IPS-15b (cell line): ENCODE data around the gene RTP3.
"Not testable (repeated sequence)": the region's sequence is repeated elsewhere in the genome, so short reads cannot be mapped to it uniquely, and the experiment has no call there.

Source experiments
- H3K27me3 ChIP-seq: one replicate; pipeline ENCODE4 v1.6.1; 2013; ENCODE audit warnings: low read length; ENCODE audit not compliant: control insufficient read depth, insufficient read depth
- H3K36me3 ChIP-seq: one replicate; pipeline ENCODE4 v1.6.1; 2013; ENCODE audit warnings: low read length; ENCODE audit not compliant: control insufficient read depth, insufficient read depth
- H3K4me1 ChIP-seq: one replicate; pipeline ENCODE4 v1.6.1; 2013; ENCODE audit warnings: mild to moderate bottlenecking, low read length; ENCODE audit not compliant: control insufficient read depth, insufficient read depth
- H3K4me3 ChIP-seq: one replicate; pipeline ENCODE4 v1.5.1; 2013; ENCODE audit warnings: low read depth, low read length
- H3K9ac ChIP-seq: one replicate; pipeline ENCODE4 v1.6.1; 2013; ENCODE audit warnings: low read depth, mild to moderate bottlenecking, low read length
- H3K9me3 ChIP-seq: one replicate; pipeline ENCODE4 v1.6.1; 2013; ENCODE audit warnings: mild to moderate bottlenecking, low read length; ENCODE audit not compliant: control insufficient read depth, insufficient read depth

RTP3 gene

DNA sequence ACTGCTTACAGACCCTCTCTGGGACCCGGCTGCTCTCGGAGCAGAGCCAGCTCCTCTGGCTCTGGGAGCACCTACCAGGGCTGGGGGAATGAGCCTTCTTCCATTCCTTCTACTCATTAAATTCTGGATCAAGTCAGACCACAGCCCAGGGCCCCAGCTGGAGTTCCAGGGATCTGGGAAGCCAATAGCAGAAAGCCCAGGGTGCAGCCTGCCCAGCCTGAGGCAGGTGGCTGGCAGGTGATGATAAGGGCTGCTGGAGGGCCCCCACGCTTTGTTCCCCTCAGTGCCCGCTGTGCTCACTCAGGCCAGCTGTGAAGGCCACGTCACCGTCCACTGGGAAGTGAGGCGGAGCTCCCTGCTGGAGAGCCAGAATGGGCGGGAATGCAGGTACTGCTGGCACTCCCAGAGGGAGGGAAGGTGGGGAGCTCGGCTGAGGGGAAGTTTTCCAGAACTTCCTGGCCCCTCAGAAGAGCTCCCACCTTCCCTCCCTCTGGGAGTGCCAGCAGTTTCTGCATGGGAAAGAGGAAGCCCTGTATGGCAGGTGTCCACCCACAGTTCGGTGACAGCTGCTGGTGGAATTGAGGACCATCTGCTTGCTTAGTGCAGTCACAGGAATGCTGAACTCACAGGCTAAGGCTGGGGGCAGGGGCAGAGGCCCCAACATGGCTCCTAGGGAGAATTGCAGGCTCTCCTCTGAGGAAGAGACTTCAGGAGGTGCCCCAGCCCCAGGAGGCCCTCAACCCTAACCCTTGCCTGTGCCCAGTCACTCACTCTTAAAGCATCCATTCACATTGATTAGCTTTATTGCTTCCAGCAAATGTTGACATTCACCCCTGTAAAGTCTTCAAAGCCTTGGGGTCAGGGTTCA lies 12.6 kb upstream of the RTP3 start:
- no peaks in the 10 kb centered on the region for H3K9me3 ChIP-seq
- no peaks in the 10 kb centered on the region for H3K36me3 ChIP-seq
- peaks cover 2% of the 10 kb centered on the region for H3K27me3 ChIP-seq
- H3K4me3 ChIP-seq, result no peak overlapping the region
- H3K4me1 ChIP-seq, result peaks cover 5% of the 10 kb centered on the region
- no peak overlapping the region for H3K9ac ChIP-seq

DNA sequence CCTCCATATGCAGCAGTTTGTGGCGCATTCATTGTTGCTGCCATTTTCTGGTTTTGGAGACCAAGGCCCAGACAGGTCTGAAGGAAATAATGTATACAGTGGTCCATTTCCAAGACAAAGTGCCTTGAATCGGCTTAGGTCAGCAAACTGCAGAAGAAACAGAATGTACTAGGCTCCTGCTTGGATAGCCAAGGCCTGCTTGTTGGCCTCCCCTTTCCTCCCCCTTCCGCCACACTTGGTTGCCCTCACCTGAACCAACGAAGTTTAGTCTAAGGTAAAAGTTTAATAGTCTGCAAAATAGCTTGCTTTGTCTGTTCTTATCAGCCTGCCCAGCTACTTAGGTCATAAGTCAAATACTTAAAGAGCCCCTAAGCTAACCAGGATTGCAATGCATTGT lies 12.0 kb upstream of the RTP3 start:
- Histone ChIP-seq H3K9me3 (no peaks in the 10 kb centered on the region), H3K4me1 (peaks cover 5% of the 10 kb centered on the region), H3K27me3 (peaks cover 2% of the 10 kb centered on the region), H3K4me3 (no peak overlapping the region), H3K36me3 (no peaks in the 10 kb centered on the region), H3K9ac (no peak overlapping the region)

DNA sequence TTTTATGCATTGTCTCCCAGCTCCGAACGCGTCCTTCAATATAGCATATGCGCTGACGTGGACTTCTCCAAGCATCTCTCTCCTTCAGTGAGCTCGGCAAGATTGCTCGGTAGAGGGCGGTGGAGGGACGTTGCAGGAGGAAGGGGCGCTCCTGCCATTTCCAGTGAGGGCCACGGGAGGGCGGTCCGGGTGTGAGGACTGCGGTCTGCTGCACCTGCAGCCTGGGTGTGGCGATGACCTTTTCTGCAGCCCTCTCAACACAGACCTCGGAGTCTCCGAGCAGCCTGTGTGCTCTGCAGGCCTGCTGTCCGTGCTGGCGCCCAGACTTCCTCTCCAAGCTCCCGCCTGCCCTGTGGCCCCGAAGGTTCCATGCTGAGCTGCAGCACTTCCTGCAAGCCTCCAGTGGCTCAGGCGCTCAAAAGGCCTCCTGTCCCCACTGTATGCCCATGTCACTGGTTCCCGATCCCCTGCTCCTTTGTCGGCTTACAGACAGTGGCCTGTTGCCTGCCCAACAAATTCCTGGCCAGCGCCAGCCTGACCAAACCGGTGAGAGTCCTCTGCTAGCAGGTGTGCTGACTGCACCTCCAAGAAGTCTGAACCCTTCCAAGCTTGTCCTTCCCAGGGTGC lies 8.9 kb upstream of the RTP3 start:
- Histone ChIP-seq H3K4me3 (peak overlapping the region; percentile 26), H3K36me3 (no peaks in the 10 kb centered on the region), H3K4me1 (peaks cover 5% of the 10 kb centered on the region), H3K9ac (no peak overlapping the region), H3K27me3 (peaks cover 2% of the 10 kb centered on the region), H3K9me3 (no peaks in the 10 kb centered on the region)

DNA sequence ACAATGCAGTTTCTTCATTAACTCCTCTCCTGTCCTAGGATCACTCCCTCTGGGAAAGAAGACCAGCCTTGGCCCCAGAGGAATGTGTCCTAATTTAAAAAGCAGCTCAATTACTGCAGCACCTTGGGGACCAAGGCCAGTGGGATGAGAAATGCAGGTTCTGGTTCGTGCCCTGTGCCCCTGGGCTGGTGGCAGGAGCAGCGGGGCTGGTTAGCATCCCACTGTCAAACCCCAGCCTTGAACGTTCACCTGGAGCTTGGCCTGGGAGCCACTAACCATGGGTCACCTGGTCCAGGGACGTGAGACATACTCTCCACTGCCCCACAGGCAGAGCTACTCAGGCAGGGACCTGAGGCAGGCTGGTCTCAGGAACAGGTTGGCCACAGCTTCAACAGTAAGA lies 8.4 kb upstream of the RTP3 start:
- Histone ChIP-seq H3K9ac (no peak overlapping the region), H3K27me3 (peaks cover 2% of the 10 kb centered on the region), H3K9me3 (no peaks in the 10 kb centered on the region), H3K36me3 (no peaks in the 10 kb centered on the region), H3K4me1 (peaks cover 5% of the 10 kb centered on the region), H3K4me3 (no peak overlapping the region)

DNA sequence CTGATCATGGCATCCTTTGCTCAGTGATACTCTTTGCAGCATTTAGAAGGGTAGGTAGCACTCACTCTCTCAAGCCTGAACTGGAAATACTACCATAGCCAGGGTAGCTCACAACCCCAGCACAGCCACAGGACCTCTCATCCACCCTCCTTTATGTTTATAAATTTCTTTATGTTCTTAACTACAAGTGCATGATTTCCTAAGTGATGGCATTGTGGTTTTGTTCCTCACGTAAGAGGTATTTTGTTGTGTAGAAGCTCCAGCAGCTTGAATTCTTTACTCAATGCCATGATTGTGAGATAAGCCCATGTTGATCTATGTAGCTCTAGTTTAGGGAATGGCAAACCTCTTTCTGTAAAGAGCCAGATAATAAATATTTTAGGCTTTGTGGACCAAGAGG lies 7.9 kb upstream of the RTP3 start:
- H3K36me3 ChIP-seq, result no peaks in the 10 kb centered on the region
- no peak overlapping the region for H3K4me3 ChIP-seq
- H3K27me3 ChIP-seq, result peaks cover 2% of the 10 kb centered on the region
- H3K9me3 ChIP-seq, result no peaks in the 10 kb centered on the region
- no peak overlapping the region for H3K9ac ChIP-seq
- H3K4me1 ChIP-seq, result peaks cover 5% of the 10 kb centered on the region

DNA sequence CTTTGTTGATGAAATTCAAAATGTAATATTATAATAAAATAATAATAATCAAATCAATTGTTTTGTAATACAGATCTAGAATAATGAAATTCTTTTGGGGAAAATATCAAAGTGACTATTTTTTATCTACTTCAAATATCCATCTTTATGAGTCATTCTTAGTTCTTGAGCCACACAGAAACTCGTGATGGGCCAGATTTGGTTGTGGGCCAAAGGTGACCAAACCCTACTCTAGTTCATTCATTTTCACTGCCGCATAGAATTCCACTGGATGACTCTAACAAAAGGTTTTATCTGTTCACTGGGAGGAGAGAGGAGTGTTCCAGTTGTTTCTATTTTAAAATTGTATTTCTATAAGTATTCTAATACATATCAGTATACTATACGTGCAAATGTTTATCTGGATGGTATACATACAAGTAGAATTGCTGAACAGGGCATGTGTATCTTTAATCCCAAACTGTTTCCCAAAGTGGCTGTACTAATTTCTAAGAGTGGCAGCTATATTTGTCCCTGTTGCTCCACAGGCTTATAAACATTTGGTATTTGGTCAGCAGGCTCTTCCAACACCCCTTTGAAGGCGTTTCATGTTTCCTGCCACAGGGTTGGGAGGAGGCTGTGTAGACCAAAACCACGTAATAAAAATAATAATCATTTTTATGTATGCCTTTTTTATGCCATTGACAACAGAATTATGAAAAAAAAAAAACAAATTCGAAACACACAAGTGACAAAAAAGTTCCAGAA lies 7.3 kb upstream of the RTP3 start:
- Histone ChIP-seq H3K9ac (no peak overlapping the region), H3K4me1 (peaks cover 5% of the 10 kb centered on the region), H3K36me3 (no peaks in the 10 kb centered on the region), H3K4me3 (no peak overlapping the region), H3K9me3 (no peaks in the 10 kb centered on the region), H3K27me3 (peaks cover 2% of the 10 kb centered on the region)

DNA sequence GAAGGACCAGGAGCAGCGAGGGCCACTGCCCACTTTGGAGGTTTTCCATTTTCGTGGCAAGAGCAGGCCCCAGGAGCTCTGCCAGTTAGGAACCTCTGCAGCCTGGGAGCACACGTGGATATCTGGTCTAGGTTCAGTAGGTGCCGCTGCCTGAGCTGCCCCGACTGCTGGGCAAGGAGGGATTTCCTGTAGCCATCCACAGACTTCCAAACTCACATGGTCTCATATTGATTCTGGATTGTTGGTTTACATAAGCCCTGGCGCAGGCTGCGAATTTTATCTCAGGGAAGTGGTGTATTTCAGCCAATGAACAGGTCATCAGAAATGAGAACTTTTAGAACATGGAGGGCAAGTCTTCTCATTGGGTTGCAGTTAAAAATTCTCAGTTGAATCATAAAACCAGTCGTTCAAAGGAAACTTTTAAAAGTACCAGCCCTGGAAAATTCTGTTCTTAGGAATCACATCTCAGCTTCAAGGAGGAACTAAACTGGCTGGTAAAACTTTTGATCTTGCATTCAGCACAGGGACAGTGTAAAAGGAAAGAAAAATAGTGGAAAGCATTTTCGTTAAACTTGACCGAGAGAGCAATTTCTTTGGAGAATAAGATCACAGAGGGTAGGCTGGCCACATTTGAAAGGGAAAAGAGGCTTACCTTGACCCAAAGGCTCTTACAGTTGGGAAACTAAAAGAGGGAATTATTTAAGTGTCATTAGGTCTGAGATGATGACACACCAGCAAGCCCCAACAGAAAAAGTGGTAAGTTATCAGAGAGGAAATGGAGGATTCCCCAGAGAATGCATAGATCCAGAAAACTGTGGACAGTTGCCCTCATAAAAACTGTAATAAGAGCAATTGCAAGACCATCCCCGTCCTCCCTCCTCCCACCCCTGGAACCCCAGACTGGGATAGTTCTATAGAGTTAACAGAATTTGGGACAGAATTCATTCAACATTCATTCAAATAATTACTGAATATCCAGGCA lies 6.4 kb upstream of the RTP3 start:
- no peak overlapping the region for H3K9ac ChIP-seq

DNA sequence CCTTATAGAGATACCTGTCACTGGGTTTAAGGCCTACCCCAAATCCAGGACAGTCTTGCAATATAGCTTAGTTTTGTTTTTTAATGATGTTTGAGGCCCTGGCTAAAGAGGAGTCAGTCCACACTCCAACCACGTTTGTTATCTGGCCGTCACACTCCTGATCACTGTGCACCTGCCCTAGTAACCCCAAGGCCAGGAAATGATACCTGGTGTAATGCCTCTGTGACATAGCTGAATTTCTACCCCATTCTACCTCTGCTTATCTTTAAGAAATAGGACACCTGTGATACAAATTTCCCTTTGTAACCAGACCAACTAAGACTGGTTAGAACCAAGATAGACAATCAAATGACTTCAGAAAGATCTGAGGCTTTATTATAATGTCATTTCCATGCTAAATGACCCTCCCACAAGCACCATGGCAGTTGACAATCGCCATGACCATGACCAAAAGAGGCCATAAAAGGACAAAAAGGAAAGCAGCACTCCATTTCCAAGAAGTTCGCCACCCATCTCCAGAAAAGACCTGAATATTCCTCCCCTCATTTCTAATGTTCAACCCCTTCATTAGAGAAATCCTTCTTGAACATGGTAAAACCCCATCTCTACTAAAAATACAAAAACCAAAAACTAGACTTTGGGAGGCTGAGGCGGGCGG lies 4.8 kb upstream of the RTP3 start:
- Histone ChIP-seq H3K9ac (no peak overlapping the region), H3K4me1 (peaks cover 11% of the 10 kb centered on the region), H3K27me3 (peaks cover 5% of the 10 kb centered on the region), H3K36me3 (no peaks in the 10 kb centered on the region), H3K9me3 (no peaks in the 10 kb centered on the region), H3K4me3 (no peak overlapping the region)

More for the DNA sequence above, 6.4 kb upstream of the RTP3 start:
- Histone ChIP-seq H3K4me3 (no peak overlapping the region), H3K36me3 (no peaks in the 10 kb centered on the region), H3K27me3 (peaks cover 2% of the 10 kb centered on the region), H3K4me1 (peaks cover 11% of the 10 kb centered on the region), H3K9me3 (no peaks in the 10 kb centered on the region)

DNA sequence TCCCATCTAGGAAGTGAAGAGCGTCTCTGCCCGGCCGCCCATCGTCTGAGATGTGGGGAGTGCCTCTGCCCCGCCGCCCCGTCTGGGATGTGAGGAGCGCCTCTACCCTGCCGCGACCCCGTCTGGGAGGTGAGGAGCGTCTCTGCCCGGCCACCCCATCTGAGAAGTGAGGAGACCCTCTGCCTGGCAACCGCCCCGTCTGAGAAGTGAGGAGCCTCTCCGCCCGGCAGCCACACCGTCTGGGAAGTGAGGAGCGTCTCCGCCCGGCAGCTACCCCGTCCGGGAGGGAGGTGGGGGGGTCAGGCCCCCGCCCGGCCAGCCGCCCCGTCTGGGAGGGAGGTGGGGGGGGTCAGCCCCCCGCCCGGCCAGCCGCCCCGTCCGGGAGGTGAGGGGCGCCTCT lies 3.3 kb upstream of the RTP3 start:
- not testable (repeated sequence) for H3K9ac ChIP-seq, H3K9me3 ChIP-seq, H3K27me3 ChIP-seq, H3K4me3 ChIP-seq, H3K36me3 ChIP-seq, H3K4me1 ChIP-seq

DNA sequence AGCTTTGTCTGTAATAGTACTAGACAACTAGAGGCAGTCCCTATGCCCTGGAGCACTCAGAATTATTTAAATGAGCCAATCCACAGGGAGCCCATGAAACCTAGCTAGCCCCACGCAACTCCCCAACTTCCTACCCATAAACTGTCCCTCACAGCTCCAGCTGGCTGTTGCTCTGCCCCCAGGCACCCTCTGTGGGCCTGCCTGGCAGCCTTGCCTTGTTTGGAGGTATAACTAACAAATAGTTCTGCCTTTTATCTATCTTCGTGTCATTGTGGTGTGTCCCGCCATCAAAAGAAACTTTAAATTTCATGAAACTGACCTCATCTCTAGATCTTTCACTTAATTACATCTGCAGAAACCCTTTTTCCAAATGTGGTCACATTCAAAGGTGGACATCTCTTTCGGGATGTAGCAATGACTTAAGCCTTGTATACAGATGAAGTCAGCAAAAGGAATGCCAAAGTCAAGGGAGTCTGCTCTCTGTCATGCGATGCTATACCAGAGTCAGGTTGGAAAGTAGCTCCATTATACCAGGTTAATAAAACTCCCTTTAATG lies 1.8 kb upstream of the RTP3 start:
- Histone ChIP-seq H3K4me1 (peaks cover 6% of the 10 kb centered on the region), H3K36me3 (no peaks in the 10 kb centered on the region), H3K4me3 (no peak overlapping the region), H3K9ac (no peak overlapping the region), H3K9me3 (no peaks in the 10 kb centered on the region), H3K27me3 (peaks cover 3% of the 10 kb centered on the region)
